Head of caudate nucleus (tissue), 42 donors: ENCODE results near the gene NACAD.
"Not testable (repeated sequence)": the region's sequence is repeated elsewhere in the genome, so short reads cannot be mapped to it uniquely, and the experiment has no call there.

Experiments
- DNase-seq, 42 donors: peaks; one replicate each; pipeline versions ENCODE4 v3.0.0 to v3.0.0-alpha.2; 2020 to 2021; ENCODE audit warnings: mixed read lengths in 7 of 42
- intact Hi-C: fragments of 100-400 bp; cut with DNase I; formaldehyde crosslinking; loops from one replicate; pipeline ENCODE4 v1.15.0; 2022

NACAD gene

GRCh38 chr7:45037876-45038275 lies 50.9 kb downstream of the NACAD start:
- DNase-seq = no peak
- intact Hi-C loops = no loop called here

- intact Hi-C loops = no loop called here
- DNase-seq = no peak
These were observed 52.0 kb downstream of the NACAD start for GRCh38 chr7:45036796-45037195.

GRCh38 chr7:45036317-45036716 lies 52.5 kb downstream of the NACAD start:
- DNase-seq = peak in 1 of 42 donors; percentile 18
- intact Hi-C loops = no loop called here

DNA sequence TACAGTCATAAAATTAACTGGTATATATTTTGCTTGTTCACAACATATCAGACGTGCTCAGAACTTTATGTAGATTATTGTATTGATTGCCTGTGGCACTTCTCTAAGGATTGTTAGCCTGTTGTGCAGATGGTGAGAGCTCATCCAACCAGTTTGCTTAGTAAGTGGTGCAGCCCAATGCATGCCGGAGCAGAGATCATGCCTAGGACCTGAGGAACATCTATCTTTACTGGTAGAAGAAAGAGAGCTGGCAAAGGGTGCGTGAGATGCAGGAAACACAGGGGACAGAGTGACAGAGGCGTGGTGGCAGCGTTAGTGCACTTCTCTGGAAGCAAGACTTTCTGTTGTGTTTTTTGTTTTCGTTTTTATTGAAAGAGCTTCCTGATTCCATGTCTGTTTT lies 52.9 kb downstream of the NACAD start:
- intact Hi-C loops = no loop called here
- no peak for DNase-seq

- peak in 1 of 42 donors; percentile 18 for DNase-seq
- intact Hi-C loops = no loop called here
These were observed 53.4 kb downstream of the NACAD start for GRCh38 chr7:45035371-45035770.

DNA sequence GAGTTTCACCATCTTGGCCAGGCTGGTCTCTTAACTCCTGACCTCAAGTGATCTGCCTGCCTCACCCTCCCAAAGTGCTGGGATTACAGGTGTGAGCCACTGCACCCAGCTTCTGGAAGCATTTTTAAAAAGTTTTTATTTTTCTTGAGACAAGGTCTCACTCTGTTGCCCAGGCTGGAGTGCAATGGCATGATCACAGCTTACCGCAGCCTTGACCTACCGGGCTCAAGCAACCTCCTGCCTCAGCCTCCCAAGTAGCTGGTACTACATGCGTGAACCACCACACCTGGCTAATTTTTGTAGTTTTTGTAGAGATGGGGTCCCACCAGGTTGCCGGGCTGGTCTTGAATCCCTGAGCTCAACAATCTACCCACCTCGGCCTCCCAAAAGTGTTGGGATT lies 54.1 kb downstream of the NACAD start:
- DNase-seq, intact Hi-C loops: not testable (repeated sequence)

- intact Hi-C loops = no loop called here
- DNase-seq = peak in 3 of 42 donors; percentile 14 to 30 (median 23)
These were observed 54.9 kb downstream of the NACAD start for GRCh38 chr7:45033931-45034290.

GRCh38 chr7:45033261-45033930 lies 55.4 kb downstream of the NACAD start:
- intact Hi-C loops = no loop called here
- DNase-seq = no peak

GRCh38 chr7:45032421-45032820 lies 56.3 kb downstream of the NACAD start:
- no peak for DNase-seq
- intact Hi-C loops = no loop called here

- peak in 41 of 42 donors; percentile 25 to 90 (median 65) for DNase-seq
- intact Hi-C loops = no loop called here
These were observed 56.9 kb downstream of the NACAD start for GRCh38 chr7:45031829-45032228.
